K562 (cell line): ENCODE measurements around the gene CNOT10. TPM values are rescaled to one million over a fixed set of nuclear protein-coding genes. Genes with fewer than 3 reads are reported as not detected.

ENCODE experiments used
- ATF4 ChIP-seq: fragments of 450-650 bp; formaldehyde crosslinking; IDR thresholded peaks from 2 replicates; pipeline ENCODE4 v1.4.0; 2022; ENCODE audit warnings: mild to moderate bottlenecking, moderate library complexity
- ATF7 ChIP-seq: fragments of 450-650 bp; IDR thresholded peaks from 2 replicates; pipeline ENCODE4 v1.7.1; 2014; ENCODE audit warnings: mild to moderate bottlenecking, moderate library complexity
- GATAD2B ChIP-seq: fragments of 450-650 bp; IDR thresholded peaks from 2 replicates; pipeline ENCODE4 v1.6.1; 2017; ENCODE audit warnings: mild to moderate bottlenecking, borderline replicate concordance
- JUND ChIP-seq, 2 experiments: IDR thresholded peaks; 2 replicates in 1 of 2; 3 replicates in 1 of 2; pipeline ENCODE4 v1.6.1; 2011; ENCODE audit warnings: borderline replicate concordance in 2 of 2, low read depth in 2 of 2, low read length in 2 of 2, improper control_type of control experiment in 1 of 2, missing biosample characterization in 1 of 2, missing genetic modification characterization in 1 of 2, missing genetic modification reagents in 1 of 2
- MLLT1 ChIP-seq, 2 experiments: fragments of 450-650 bp; IDR thresholded peaks; 2 replicates each; pipeline ENCODE4 v1.6.1; 2016
- MNT ChIP-seq, 2 experiments: fragments of 450-650 bp; conservative IDR thresholded peaks; 2 replicates each; pipeline ENCODE4 v1.6.1; 2017; ENCODE audit warnings: mild to moderate bottlenecking in 2 of 2, moderate library complexity in 2 of 2
- MTA2 ChIP-seq: fragments of 450-650 bp; IDR thresholded peaks from 2 replicates; pipeline ENCODE4 v1.6.1; 2016; ENCODE audit warnings: low read depth
- NBN ChIP-seq: fragments of 450-650 bp; IDR thresholded peaks from 2 replicates; pipeline ENCODE4 v1.6.1; 2016; ENCODE audit warnings: low read depth, mild to moderate bottlenecking
- NKRF ChIP-seq: fragments of 450-650 bp; IDR thresholded peaks from 2 replicates; pipeline ENCODE4 v1.6.1; 2016; ENCODE audit warnings: borderline replicate concordance
- NONO ChIP-seq, 2 experiments: fragments of 200-400 bp in 1 of 2; fragments of 450-650 bp in 1 of 2; formaldehyde crosslinking in 1 of 2; IDR thresholded peaks; 2 replicates each; pipeline ENCODE4 v1.6.1; 2017; ENCODE audit warnings: low read depth in 2 of 2, mild to moderate bottlenecking in 2 of 2, moderate library complexity in 2 of 2, low read length in 1 of 2
- PHB2 ChIP-seq: fragments of 450-650 bp; IDR thresholded peaks from 2 replicates; pipeline ENCODE4 v1.6.1; 2017; ENCODE audit warnings: low read depth
- PTRF ChIP-seq: fragments of 450-650 bp; IDR thresholded peaks from 2 replicates; pipeline ENCODE4 v1.6.1; 2016; ENCODE audit warnings: mild to moderate bottlenecking, missing genetic modification characterization, missing compliant biosample characterization
- RCOR1 ChIP-seq, 2 experiments: IDR thresholded peaks; 2 replicates each; pipeline ENCODE4 v1.6.1; 2012; ENCODE audit warnings: low read depth in 2 of 2, low read length in 2 of 2, borderline replicate concordance in 1 of 2, improper control_type of control experiment in 1 of 2
- SMAD4 ChIP-seq: fragments of 250-450 bp; sonication (Bioruptor Pico); conservative IDR thresholded peaks from 2 replicates; pipeline ENCODE4 v1.8.0; 2021; ENCODE audit warnings: inconsistent platforms, mild to moderate bottlenecking, moderate library complexity
- SMARCA4 ChIP-seq: fragments of 450-650 bp; IDR thresholded peaks from 2 replicates; pipeline ENCODE4 v1.6.1; 2016
- TRIM24 ChIP-seq, 2 experiments: fragments of 450-650 bp; IDR thresholded peaks; 2 replicates each; pipeline ENCODE4 v1.6.1; 2016
- ZNF609 ChIP-seq: sonication (generic); formaldehyde crosslinking; IDR thresholded peaks from 2 replicates; pipeline ENCODE4 v1.8.1; 2023; ENCODE audit warnings: missing genetic modification reagents, mild to moderate bottlenecking, borderline replicate concordance
- polyA plus RNA-seq, 8 experiments: library from polyadenylated mRNA; depleted of rRNA in 4 of 8; stranded (reverse) in 5 of 8; unstranded in 3 of 8; fragments of >200 nt; fragmentation: Nextera tagmentation in 2 of 8; fragmentation: Illumina TruSeq in 1 of 8; extraction: Ambion mirVana in 2 of 8; extraction: Trizol in 1 of 8; gene quantifications; 2 replicates each; pipeline versions ENCODE4 v1.2.1 to v1.2.3, GENCODE V29; 2011 to 2014; ENCODE audit warnings: inconsistent platforms in 1 of 8, missing spikeins in 1 of 8
- total RNA-seq, 7 experiments: library from RNA; depleted of rRNA in 6 of 7; stranded (reverse); fragments of >200 nt in 6 of 7; fragmentation: Illumina TruSeq in 2 of 7; extraction: Trizol in 2 of 7; gene quantifications; 2 replicates each; pipeline versions ENCODE4 v1.2.1 to v1.2.3, GENCODE V29; 2011 to 2021; ENCODE audit warnings: low replicate concordance in 1 of 7

CNOT10 gene
- total and polyA plus RNA-seq, 9 of the 15 experiments (the other 6 are each of a cell fraction or from before 2014, with no cell fraction given) = 35.7 to 114 (median 81.9) TPM

GRCh38 chr3:32709346-32709745 lies 24.4 kb downstream of the CNOT10 start (continued):
- peak; percentile 60 to 98; a peak in 2 of 4 replicates for TF ChIP-seq MLLT1 (IDR thresholded peaks at IDR 0.05)
- TF ChIP-seq PHB2 = peak; percentile 84; the same call in 1 of the 2 replicates
- peak; percentile 62; the same call in 1 of the 2 replicates for TF ChIP-seq JUND (IDR thresholded peaks at IDR 0.05; ENCODE audit: borderline replicate concordance, low read depth, low read length)
- TF ChIP-seq JUND (tag; IDR thresholded peaks at IDR 0.05; ENCODE audit: borderline replicate concordance, low read depth, low read length) = no peak; the same call in 2 of the 3 replicates
- TF ChIP-seq NBN = peak; percentile 56; the same call in 1 of the 2 replicates
- peak; percentile 0 to 56; a peak in 3 of 4 replicates for TF ChIP-seq MNT (conservative IDR thresholded peaks at IDR 0.05)
- peak; percentile 95 for TF ChIP-seq SMARCA4
- peak in 1 of 2 experiments; percentile 89; a peak in 2 of 4 replicates for TF ChIP-seq RCOR1 (IDR thresholded peaks at IDR 0.05; ENCODE audit: borderline replicate concordance in 1 of 2, low read depth in 2 of 2, low read length in 2 of 2)
- TF ChIP-seq MTA2 = peak; percentile 96
- peak; percentile 39; the same call in 1 of the 2 replicates for TF ChIP-seq ATF7
- peak; percentile 91 to 92 for TF ChIP-seq TRIM24 (IDR thresholded peaks at IDR 0.05)
- TF ChIP-seq NKRF = peak; percentile 81; the same call in 1 of the 2 replicates
- no peak for TF ChIP-seq ZNF609
- peak in 1 of 2 experiments; percentile 85; a peak in 1 of 4 replicates for TF ChIP-seq NONO (IDR thresholded peaks at IDR 0.05; ENCODE audit: low read depth in 2 of 2, low read length in 1 of 2)
- peak; percentile 75 for TF ChIP-seq ATF4 (CRISPR knock-in tag)
- TF ChIP-seq GATAD2B = 0 out of 2 replicates have a peak, but pooled peaks have one; percentile 27
- TF ChIP-seq PTRF (tag) = no peak
- TF ChIP-seq SMAD4 (CRISPR knock-in tag) = peak; percentile 82
